A549 (cell line): ENCODE results near the gene CFHR2. TPM values are rescaled to one million over a fixed set of nuclear protein-coding genes. Genes with fewer than 3 reads are reported as not detected.
"Not testable (repeated sequence)": the region's sequence is repeated elsewhere in the genome, so short reads cannot be mapped to it uniquely, and the experiment has no call there.

Experiments used
- ATAC-seq, 2 experiments: fragments of 200-7000 bp in 1 of 2; fragments of >200 bp in 1 of 2; cut with Nextera tagmentation in 1 of 2; cut with Tn5 transposase in 1 of 2; 3 replicates each; pipeline versions ENCODE4 v1.8.0 to v1.9.1; 2018 to 2020; ENCODE audit warnings: mild to moderate bottlenecking in 1 of 2, moderate library complexity in 1 of 2
- CTCF ChIA-PET: fragments of 300-600 bp; sonication (Branson Sonifier 250); formaldehyde crosslinking; extraction: SDS; loops from one replicate; lab custom pipeline; 2021; ENCODE audit warnings: antibody characterized with exemption, inconsistent platforms; lab: Yijun Ruan, JAX
- POLR2A ChIA-PET: fragments of 350-600 bp; formaldehyde crosslinking; extraction: SDS; loops from one replicate; lab custom pipeline; 2021; ENCODE audit warnings: antibody characterized with exemption, inconsistent platforms; lab: Yijun Ruan, JAX
- DNase-seq, 2 experiments: peaks; one replicate each; pipeline versions ENCODE4 v3.0.0 to v3.0.0-alpha.2; 2011 to 2016; ENCODE audit warnings: low read depth in 1 of 2, low spot score in 1 of 2
- FAIRE-seq: peaks from 2 replicates; lab custom pipeline; 2011; peaks lifted over from hg19 to GRCh38; lab: Jason Lieb, UNC
- H3K27ac ChIP-seq, 2 experiments: fragments of >200 bp; sonication (Bioruptor Twin); formaldehyde crosslinking; 3 replicates each; pipeline ENCODE4 v1.5.1; 2016 to 2017
- H3K4me1 ChIP-seq: fragments of >200 bp; sonication (Bioruptor Twin); formaldehyde crosslinking; 3 replicates; pipeline ENCODE4 v1.6.1; 2016
- H3K4me2 ChIP-seq: fragments of >200 bp; sonication (Bioruptor Twin); formaldehyde crosslinking; 3 replicates; pipeline ENCODE4 v1.6.1; 2016
- H3K4me3 ChIP-seq: fragments of >200 bp; sonication (Bioruptor Twin); formaldehyde crosslinking; 3 replicates; pipeline ENCODE4 v1.5.1; 2016
- H3K9me3 ChIP-seq: fragments of >200 bp; sonication (Bioruptor Twin); formaldehyde crosslinking; 3 replicates; pipeline ENCODE4 v1.6.1; 2016
- BCL3 ChIP-seq: fragments of >200 bp; sonication (Bioruptor Twin); formaldehyde crosslinking; IDR thresholded peaks from 3 replicates; pipeline ENCODE4 v1.6.1; 2016
- BHLHE40 ChIP-seq: IDR thresholded peaks from 2 replicates; pipeline ENCODE4 v1.6.1; 2012; ENCODE audit warnings: low read depth, low read length, inconsistent platforms
- EHF ChIP-seq: fragments of 250-450 bp; sonication (Bioruptor Pico); IDR thresholded peaks from 2 replicates; pipeline ENCODE4 v1.5.0; 2020; ENCODE audit warnings: mild to moderate bottlenecking
- EHMT2 ChIP-seq: fragments of 200-600 bp; sonication (generic); IDR thresholded peaks from 2 replicates; pipeline ENCODE4 v1.6.1; 2016; ENCODE audit warnings: antibody characterized with exemption, low read depth, mild to moderate bottlenecking, moderate library complexity
- ESRRA ChIP-seq: fragments of 150-350 bp; IDR thresholded peaks from 2 replicates; pipeline ENCODE4 v1.6.1; 2014; ENCODE audit warnings: mild to moderate bottlenecking, low read length, borderline replicate concordance
- FOXS1 ChIP-seq: fragments of 250-450 bp; sonication (Bioruptor Pico); IDR thresholded peaks from 2 replicates; pipeline ENCODE4 v1.5.0; 2020; ENCODE audit warnings: mild to moderate bottlenecking, moderate library complexity
- GATA3 ChIP-seq: IDR thresholded peaks from 2 replicates; pipeline ENCODE4 v1.6.1; 2012; ENCODE audit warnings: borderline replicate concordance
- HES2 ChIP-seq: fragments of >200 bp; sonication (Bioruptor Twin); formaldehyde crosslinking; IDR thresholded peaks from 2 replicates; pipeline ENCODE4 v1.6.1; 2016
- HOXA7 ChIP-seq: fragments of 250-450 bp; sonication (Bioruptor Pico); IDR thresholded peaks from 2 replicates; pipeline ENCODE4 v1.5.0; 2020; ENCODE audit warnings: mild to moderate bottlenecking, moderate library complexity
- JUN ChIP-seq, 2 experiments: fragments of >200 bp; sonication (Bioruptor Twin); formaldehyde crosslinking; IDR thresholded peaks; 2 replicates in 1 of 2; 3 replicates in 1 of 2; pipeline ENCODE4 v1.6.1; 2016 to 2017
- KDM5A ChIP-seq: fragments of 200-600 bp; sonication (generic); IDR thresholded peaks from 2 replicates; pipeline ENCODE4 v1.6.1; 2016; ENCODE audit warnings: antibody characterized with exemption, mild to moderate bottlenecking
- MAX ChIP-seq: IDR thresholded peaks from 2 replicates; pipeline ENCODE4 v1.6.1; 2012
- MAZ ChIP-seq: fragments of 150-350 bp; IDR thresholded peaks from 2 replicates; pipeline ENCODE4 v1.6.1; 2014; ENCODE audit warnings: antibody characterized with exemption, low read depth, low read length, borderline replicate concordance
- POLR2A ChIP-seq: IDR thresholded peaks from 2 replicates; pipeline ENCODE4 v1.6.1; 2012; ENCODE audit warnings: mild to moderate bottlenecking, low read length
- POLR2AphosphoS2 ChIP-seq: conservative IDR thresholded peaks from 2 replicates; pipeline ENCODE4 v1.6.1; 2012; ENCODE audit warnings: low read length, improper control_type of control experiment, inconsistent platforms
- RARB ChIP-seq: fragments of 250-450 bp; sonication (Bioruptor Pico); IDR thresholded peaks from 2 replicates; pipeline ENCODE4 v1.8.0; 2021; ENCODE audit warnings: mild to moderate bottlenecking, moderate library complexity
- RNF2 ChIP-seq: fragments of 200-600 bp; sonication (generic); IDR thresholded peaks from 2 replicates; pipeline ENCODE4 v1.6.1; 2016; ENCODE audit warnings: low read depth, mild to moderate bottlenecking, antibody characterized with exemption, moderate library complexity, borderline replicate concordance
- TP53 ChIP-seq: fragments of 250-450 bp; sonication (Bioruptor Pico); IDR thresholded peaks from 2 replicates; pipeline ENCODE4 v1.5.0; 2021; ENCODE audit warnings: mild to moderate bottlenecking, moderate library complexity
- ZC3H11A ChIP-seq: fragments of 450-650 bp; IDR thresholded peaks from 2 replicates; pipeline ENCODE4 v1.6.1; 2014; ENCODE audit warnings: antibody characterized with exemption, mild to moderate bottlenecking
- ZFP36 ChIP-seq: fragments of 450-650 bp; IDR thresholded peaks from 2 replicates; pipeline ENCODE4 v1.6.1; 2014; ENCODE audit warnings: borderline replicate concordance; ENCODE audit not compliant: partially characterized antibody
- WGBS: methylation state at CpG from one replicate; pipeline ENCODE4 v1.1.6; 2017; ENCODE audit errors: missing lambda C conversion rate; 5-methylcytosine and 5-hydroxymethylcytosine counted together
- polyA minus RNA-seq: library from RNA; depleted of rRNA, polyadenylated mRNA; stranded (reverse); fragments of >200 nt; gene quantifications from 2 replicates; pipeline ENCODE4 v1.2.3, GENCODE V29; 2011; rRNA and poly(A)+ RNA removed
- polyA plus RNA-seq, 4 experiments: library from polyadenylated mRNA; depleted of rRNA in 3 of 4; stranded (reverse); fragments of >200 nt; fragmentation: RNase III in 1 of 4; extraction: RNeasy Plus Mini Kit Qiagen cat#74134 plus additional on column Dnase treatment in 1 of 4; gene quantifications; 2 replicates in 3 of 4; 3 replicates in 1 of 4; pipeline ENCODE4 v1.2.3, GENCODE V29; 2011 to 2017
- TF ChIP-seq, protein P1 (sequence below): IDR thresholded peaks from 2 replicates; pipeline ENCODE4 v1.6.1; 2012; ENCODE audit warnings: low read depth, borderline replicate concordance
- TF ChIP-seq, protein P2 (sequence below): fragments of >200 bp; sonication (Bioruptor Twin); formaldehyde crosslinking; IDR thresholded peaks from 3 replicates; pipeline ENCODE4 v1.5.1; 2016
- TF ChIP-seq, protein P3 (sequence below): fragments of 200-600 bp; sonication (generic); IDR thresholded peaks from 2 replicates; pipeline ENCODE4 v1.6.1; 2016; ENCODE audit warnings: antibody characterized with exemption, mild to moderate bottlenecking, moderate library complexity

Gene CFHR2
- not detected in 2 replicates for polyA plus RNA-seq (2011; rRNA removed)
- not detected in 2 replicates for polyA plus RNA-seq (2012; cell fraction: cytosol; rRNA removed)
- not detected in 2 replicates for polyA plus RNA-seq (2012; cell fraction: nucleus; rRNA removed)
- not detected in 3 replicates for polyA plus RNA-seq (2017; fragmentation: RNase III; extraction: RNeasy Plus Mini Kit Qiagen cat#74134 plus additional on column Dnase treatment)
- not detected in 2 replicates for polyA minus RNA-seq

- CTCF ChIA-PET, H3K27ac ChIP-seq, H3K4me1 ChIP-seq, H3K4me2 ChIP-seq, ATAC-seq, DNase-seq, POLR2A ChIA-PET, H3K4me3 ChIP-seq, H3K9me3 ChIP-seq: not testable (repeated sequence)
- FAIRE-seq: peak; percentile 61
- no CpG with 5 or more reads among the region's 1 CpG for WGBS
These were observed at the start of gene CFHR2 for GRCh38 chr1:196943568-196943967. Gene CFHR2 (plus strand): TSS chr1:196943738. CDS start chr1:196943881, 143 bp downstream.

GRCh38 chr1:196896355-196896754 lies 47.2 kb upstream of the CFHR2 start:
- Histone ChIP-seq H3K9me3 (no peaks in the 10 kb centered on the region), H3K4me1 (no peaks in the 10 kb centered on the region), H3K27ac (no peak overlapping the region), H3K4me2 (no peak overlapping the region), H3K4me3 (no peak overlapping the region)
- CTCF ChIA-PET: no interaction called here
- DNase-seq (no peak), ATAC-seq (no peak), FAIRE-seq (no peak)
- WGBS: 63% methylated on average over 8 of the region's 8 CpGs
- POLR2A ChIA-PET: no interaction called here
- TF ChIP-seq POLR2A (no peak), FOXS1 (CRISPR knock-in tag) (no peak), GATA3 (no peak), ZC3H11A (no peak), KDM5A (no peak), JUN (IDR thresholded peaks at IDR 0.05) (no peak), RARB (CRISPR knock-in tag) (no peak), MAX (no peak), POLR2AphosphoS2 (no peak), EHF (CRISPR knock-in tag) (no peak), HES2 (no peak), RNF2 (no peak), HOXA7 (CRISPR knock-in tag) (no peak), MAZ (no peak), TP53 (no peak)
- TF ChIP-seq, protein P1, sequence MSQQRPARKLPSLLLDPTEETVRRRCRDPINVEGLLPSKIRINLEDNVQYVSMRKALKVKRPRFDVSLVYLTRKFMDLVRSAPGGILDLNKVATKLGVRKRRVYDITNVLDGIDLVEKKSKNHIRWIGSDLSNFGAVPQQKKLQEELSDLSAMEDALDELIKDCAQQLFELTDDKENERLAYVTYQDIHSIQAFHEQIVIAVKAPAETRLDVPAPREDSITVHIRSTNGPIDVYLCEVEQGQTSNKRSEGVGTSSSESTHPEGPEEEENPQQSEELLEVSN: no peak
- TF ChIP-seq, protein P2, sequence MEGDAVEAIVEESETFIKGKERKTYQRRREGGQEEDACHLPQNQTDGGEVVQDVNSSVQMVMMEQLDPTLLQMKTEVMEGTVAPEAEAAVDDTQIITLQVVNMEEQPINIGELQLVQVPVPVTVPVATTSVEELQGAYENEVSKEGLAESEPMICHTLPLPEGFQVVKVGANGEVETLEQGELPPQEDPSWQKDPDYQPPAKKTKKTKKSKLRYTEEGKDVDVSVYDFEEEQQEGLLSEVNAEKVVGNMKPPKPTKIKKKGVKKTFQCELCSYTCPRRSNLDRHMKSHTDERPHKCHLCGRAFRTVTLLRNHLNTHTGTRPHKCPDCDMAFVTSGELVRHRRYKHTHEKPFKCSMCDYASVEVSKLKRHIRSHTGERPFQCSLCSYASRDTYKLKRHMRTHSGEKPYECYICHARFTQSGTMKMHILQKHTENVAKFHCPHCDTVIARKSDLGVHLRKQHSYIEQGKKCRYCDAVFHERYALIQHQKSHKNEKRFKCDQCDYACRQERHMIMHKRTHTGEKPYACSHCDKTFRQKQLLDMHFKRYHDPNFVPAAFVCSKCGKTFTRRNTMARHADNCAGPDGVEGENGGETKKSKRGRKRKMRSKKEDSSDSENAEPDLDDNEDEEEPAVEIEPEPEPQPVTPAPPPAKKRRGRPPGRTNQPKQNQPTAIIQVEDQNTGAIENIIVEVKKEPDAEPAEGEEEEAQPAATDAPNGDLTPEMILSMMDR: no peak

DNA sequence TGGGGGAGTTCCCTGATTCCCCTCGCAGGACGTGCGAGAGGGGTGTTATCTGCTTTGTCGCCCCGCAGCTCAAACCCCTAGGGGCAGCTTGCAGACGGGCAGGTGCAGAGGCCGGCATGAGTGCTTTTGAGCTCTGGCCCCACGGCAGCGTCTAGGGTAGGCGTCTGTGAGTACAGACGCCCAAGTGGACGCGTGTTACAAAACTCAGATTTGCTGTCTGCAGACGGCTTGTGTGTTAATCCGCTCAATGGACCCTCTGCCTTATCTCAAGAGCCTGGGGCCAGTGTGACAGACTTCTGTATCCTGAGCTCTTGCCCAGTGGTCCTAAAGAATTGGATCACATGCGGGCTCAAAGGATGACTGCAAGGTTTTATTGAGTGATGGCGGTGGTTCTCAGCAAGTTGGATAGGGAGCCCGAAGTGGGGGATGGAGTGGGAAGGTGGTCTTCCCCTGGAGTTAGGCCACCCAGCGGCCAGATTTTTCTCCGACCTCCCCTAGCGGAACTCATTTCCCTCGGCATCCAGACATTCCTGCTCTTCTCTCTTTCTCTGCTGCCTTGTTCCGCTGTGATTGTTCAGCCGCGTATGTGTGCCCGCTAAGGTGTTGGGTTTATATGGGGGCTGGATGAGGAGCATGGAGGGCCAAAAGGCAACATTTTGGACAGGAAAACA lies 46.2 kb upstream of the CFHR2 start:
- H3K27ac ChIP-seq: no peak overlapping the region
- POLR2A ChIA-PET: no interaction called here
- CTCF ChIA-PET: no interaction called here
- no peaks in the 10 kb centered on the region for H3K4me1 ChIP-seq
- no peak for DNase-seq
- FAIRE-seq: no peak
- H3K4me2 ChIP-seq: no peak overlapping the region
- ATAC-seq: no peak
- H3K4me3 ChIP-seq: no peak overlapping the region
- no peaks in the 10 kb centered on the region for H3K9me3 ChIP-seq
- 76% methylated on average over 26 of the region's 26 CpGs for WGBS
- TF ChIP-seq KDM5A (no peak), EHMT2 (no peak), ESRRA (no peak), JUN (IDR thresholded peaks at IDR 0.05) (no peak), MAZ (no peak), BCL3 (no peak), GATA3 (no peak), ZFP36 (no peak), BHLHE40 (no peak), HOXA7 (CRISPR knock-in tag) (no peak), POLR2A (no peak)
- TF ChIP-seq, protein P3, sequence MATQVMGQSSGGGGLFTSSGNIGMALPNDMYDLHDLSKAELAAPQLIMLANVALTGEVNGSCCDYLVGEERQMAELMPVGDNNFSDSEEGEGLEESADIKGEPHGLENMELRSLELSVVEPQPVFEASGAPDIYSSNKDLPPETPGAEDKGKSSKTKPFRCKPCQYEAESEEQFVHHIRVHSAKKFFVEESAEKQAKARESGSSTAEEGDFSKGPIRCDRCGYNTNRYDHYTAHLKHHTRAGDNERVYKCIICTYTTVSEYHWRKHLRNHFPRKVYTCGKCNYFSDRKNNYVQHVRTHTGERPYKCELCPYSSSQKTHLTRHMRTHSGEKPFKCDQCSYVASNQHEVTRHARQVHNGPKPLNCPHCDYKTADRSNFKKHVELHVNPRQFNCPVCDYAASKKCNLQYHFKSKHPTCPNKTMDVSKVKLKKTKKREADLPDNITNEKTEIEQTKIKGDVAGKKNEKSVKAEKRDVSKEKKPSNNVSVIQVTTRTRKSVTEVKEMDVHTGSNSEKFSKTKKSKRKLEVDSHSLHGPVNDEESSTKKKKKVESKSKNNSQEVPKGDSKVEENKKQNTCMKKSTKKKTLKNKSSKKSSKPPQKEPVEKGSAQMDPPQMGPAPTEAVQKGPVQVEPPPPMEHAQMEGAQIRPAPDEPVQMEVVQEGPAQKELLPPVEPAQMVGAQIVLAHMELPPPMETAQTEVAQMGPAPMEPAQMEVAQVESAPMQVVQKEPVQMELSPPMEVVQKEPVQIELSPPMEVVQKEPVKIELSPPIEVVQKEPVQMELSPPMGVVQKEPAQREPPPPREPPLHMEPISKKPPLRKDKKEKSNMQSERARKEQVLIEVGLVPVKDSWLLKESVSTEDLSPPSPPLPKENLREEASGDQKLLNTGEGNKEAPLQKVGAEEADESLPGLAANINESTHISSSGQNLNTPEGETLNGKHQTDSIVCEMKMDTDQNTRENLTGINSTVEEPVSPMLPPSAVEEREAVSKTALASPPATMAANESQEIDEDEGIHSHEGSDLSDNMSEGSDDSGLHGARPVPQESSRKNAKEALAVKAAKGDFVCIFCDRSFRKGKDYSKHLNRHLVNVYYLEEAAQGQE: no peak
